ENCODE measurements around the gene PPM1H.
A peak's percentile ranks its signal among the peaks of the same experiment; 100 is the strongest.
"Not testable (repeated sequence)": the region's sequence is repeated elsewhere in the genome, so short reads cannot be mapped to it uniquely, and the experiment has no call there.

Gene PPM1H

DNA sequence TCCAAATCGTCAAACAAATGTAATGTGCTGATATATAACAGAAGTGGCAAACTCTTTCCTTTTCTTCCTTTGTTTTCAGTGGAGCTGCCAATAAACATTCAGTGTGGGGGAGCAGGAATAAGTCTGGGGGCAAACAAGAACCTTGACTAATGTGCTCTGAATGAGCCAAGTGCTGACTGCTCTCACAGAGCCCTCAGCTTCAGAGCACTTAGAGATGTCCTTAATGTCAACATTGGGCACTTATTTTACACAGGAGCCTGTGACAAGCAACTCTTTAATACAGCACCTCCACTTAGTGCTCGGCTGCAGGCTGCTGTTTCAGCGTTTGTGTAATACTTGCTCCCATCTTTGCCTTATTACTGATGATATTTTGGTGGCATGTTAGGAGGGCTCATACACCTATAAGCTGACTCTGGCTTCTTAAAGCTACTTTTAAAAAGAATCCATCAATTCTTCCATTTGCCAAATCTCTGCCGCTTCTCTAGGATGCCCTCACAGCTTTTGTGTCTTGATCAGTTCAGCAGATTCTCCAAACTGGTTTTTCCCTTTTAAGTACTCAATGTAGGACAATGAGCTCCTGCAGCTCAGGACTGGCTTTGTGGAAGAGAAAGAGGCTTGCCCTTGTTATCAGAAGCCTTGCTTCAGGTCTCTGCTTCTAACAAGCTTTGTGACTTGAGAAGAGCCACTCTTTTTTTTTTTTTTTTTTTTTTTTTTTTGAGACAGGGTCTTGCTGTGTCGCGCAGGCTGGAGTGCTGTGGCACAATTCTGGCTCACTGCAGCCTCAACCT, 261.7 kb downstream of the PPM1H start:
- no peak overlapping the region for H3K27ac Mint-ChIP-seq
- H3K4me1 Mint-ChIP-seq, result no peaks in the 10 kb centered on the region
- ATAC-seq (no peak), DNase-seq (ENCODE audit: low spot score in 2 of 2) (no peak)
- no peaks in the 10 kb centered on the region for H3K36me3 Mint-ChIP-seq
- H3K9me3 Mint-ChIP-seq, result no peaks in the 10 kb centered on the region
- no peak overlapping the region for H3K4me3 Mint-ChIP-seq

DNA sequence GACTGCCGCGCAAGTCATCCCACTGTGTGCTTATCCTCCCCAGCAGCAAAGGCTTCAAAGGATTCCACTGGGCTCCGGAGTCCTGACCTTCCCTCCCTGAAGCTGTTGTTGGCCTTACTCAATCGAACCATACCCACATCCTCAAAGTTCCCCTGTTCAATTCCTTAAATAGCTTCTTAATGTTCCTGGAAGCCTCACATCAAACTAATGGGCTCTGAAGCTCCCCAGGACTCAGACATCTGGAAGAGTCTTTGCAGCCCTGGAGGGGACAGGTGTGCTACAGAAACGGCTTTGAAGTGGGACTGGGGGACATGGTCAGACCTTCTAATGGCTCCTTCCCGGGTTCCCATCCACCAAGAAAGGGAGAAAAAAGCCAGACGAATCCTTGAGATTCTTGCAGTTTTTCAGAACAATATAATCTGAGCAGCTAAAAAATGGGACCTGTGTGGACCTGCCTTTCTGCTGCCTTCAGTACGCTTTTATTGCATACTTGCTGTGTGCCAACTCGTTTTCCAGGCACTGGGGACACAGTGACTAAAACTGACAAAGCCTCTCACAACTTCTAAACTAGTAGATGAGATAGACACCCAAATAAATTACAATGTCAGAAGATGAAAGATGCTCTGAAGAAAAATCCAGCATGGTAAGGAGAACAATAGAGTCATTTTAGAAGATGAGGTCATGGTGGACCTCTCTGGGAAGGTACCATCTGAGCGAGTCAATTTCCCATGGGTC, 263.8 kb downstream of the PPM1H start:
- Mint-ChIP-seq H3K9me3 (no peaks in the 10 kb centered on the region), H3K4me3 (no peak overlapping the region), H3K36me3 (no peaks in the 10 kb centered on the region), H3K4me1 (no peaks in the 10 kb centered on the region), H3K27ac (no peak overlapping the region)
- ATAC-seq (peak; percentile 44), DNase-seq (ENCODE audit: low spot score in 2 of 2) (no peak)

- no peak overlapping the region for H3K4me3 Mint-ChIP-seq
- H3K36me3 Mint-ChIP-seq, result no peaks in the 10 kb centered on the region
- no peaks in the 10 kb centered on the region for H3K4me1 Mint-ChIP-seq
- DNase-seq (ENCODE audit: low spot score in 2 of 2), result no peak
- ATAC-seq, result no peak
- no peak overlapping the region for H3K27ac Mint-ChIP-seq
- no peaks in the 10 kb centered on the region for H3K9me3 Mint-ChIP-seq
These were observed 266.2 kb downstream of the PPM1H start for GRCh38 chr12:62668782-62669181.

DNA sequence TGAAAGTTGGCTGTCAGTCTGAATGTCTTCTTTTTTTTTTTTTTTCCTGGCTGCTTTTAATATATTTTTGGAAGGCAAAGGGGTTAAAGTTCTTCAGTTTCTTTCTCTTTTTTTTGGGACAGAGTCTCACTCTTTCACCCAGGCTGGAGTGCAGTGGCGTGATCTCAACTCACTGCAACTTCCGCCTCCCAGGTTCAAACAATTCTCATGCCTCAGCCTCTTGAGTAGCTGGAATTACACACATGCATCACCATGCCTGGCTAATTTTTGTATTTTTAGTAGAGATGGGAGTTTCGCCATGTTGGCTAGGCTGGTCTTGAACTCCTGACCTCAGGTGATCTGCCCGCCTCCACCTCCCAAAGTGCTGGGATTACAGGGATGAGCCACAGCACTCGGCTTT, 270.0 kb downstream of the PPM1H start:
- H3K4me1 Mint-ChIP-seq; ATAC-seq; DNase-seq (ENCODE audit: low spot score in 2 of 2); H3K9me3 Mint-ChIP-seq; H3K4me3 Mint-ChIP-seq; H3K27ac Mint-ChIP-seq; H3K36me3 Mint-ChIP-seq: not testable (repeated sequence)

DNA sequence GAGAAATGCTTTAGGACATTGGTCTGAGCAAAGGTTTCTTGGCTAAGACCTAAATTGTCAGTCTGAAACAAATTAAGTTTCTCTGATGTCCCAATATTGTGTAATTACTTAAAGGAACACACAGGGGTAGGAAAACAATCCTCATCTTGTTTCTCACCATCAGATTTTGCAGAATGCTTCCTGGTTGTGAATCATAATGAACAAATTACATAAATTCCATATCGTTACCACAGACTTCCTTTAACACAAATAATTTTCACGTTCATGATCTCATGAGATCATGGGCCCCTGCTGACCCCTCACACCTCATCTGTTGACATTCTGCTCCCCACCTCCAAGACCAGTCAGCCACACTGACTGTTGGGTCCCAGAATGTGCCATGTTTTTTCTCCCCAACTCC, 274.2 kb downstream of the PPM1H start:
- no peaks in the 10 kb centered on the region for H3K9me3 Mint-ChIP-seq
- H3K36me3 Mint-ChIP-seq, result no peaks in the 10 kb centered on the region
- H3K4me1 Mint-ChIP-seq, result no peaks in the 10 kb centered on the region
- no peak overlapping the region for H3K4me3 Mint-ChIP-seq
- ATAC-seq (no peak), DNase-seq (ENCODE audit: low spot score in 2 of 2) (no peak)
- no peak overlapping the region for H3K27ac Mint-ChIP-seq

- no peak for DNase-seq (ENCODE audit: low spot score in 2 of 2)
- Mint-ChIP-seq H3K27ac (no peak overlapping the region), H3K36me3 (no peaks in the 10 kb centered on the region), H3K9me3 (no peaks in the 10 kb centered on the region), H3K4me1 (peaks cover 5% of the 10 kb centered on the region), H3K4me3 (no peak overlapping the region)
- no peak for ATAC-seq
These were observed 275.3 kb downstream of the PPM1H start for GRCh38 chr12:62659453-62660295.

DNA sequence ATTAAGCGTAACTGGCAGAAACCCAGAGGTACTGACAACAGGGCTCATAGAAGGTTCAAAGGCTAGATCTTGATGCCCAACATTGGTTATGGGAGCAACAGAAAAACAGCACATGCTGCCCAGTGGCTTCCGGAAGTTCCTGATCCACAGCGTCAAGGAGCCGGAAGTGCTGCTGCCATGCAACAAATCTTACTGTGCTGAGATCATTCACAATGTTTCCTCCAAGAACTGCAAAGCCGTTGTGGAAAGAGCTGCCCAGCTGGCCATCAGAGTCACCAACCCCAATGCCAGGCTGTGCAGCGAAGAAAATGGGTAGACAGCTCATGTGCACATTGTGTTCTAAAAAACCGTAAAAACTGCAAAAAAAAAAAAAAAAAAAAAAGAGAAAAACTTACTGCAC, 276.0 kb downstream of the PPM1H start:
- ATAC-seq, result no peak
- no peaks in the 10 kb centered on the region for H3K36me3 Mint-ChIP-seq
- H3K9me3 Mint-ChIP-seq, result no peaks in the 10 kb centered on the region
- H3K27ac Mint-ChIP-seq, result no peak overlapping the region
- no peak overlapping the region for H3K4me3 Mint-ChIP-seq
- no peak for DNase-seq (ENCODE audit: low spot score in 2 of 2)
- peaks cover 12% of the 10 kb centered on the region for H3K4me1 Mint-ChIP-seq

GRCh38 chr12:62657363-62657632, 277.7 kb downstream of the PPM1H start:
- Mint-ChIP-seq H3K4me1 (peaks cover 12% of the 10 kb centered on the region), H3K36me3 (no peaks in the 10 kb centered on the region), H3K9me3 (no peaks in the 10 kb centered on the region), H3K4me3 (no peak overlapping the region), H3K27ac (no peak overlapping the region)
- ATAC-seq, result no peak
- DNase-seq (ENCODE audit: low spot score in 2 of 2), result no peak

GRCh38 chr12:62656591-62657362, 278.2 kb downstream of the PPM1H start:
- Mint-ChIP-seq H3K4me1 (peaks cover 12% of the 10 kb centered on the region), H3K4me3 (no peak overlapping the region), H3K9me3 (no peaks in the 10 kb centered on the region), H3K36me3 (no peaks in the 10 kb centered on the region), H3K27ac (no peak overlapping the region)
- ATAC-seq, result no peak
- no peak for DNase-seq (ENCODE audit: low spot score in 2 of 2)

DNA sequence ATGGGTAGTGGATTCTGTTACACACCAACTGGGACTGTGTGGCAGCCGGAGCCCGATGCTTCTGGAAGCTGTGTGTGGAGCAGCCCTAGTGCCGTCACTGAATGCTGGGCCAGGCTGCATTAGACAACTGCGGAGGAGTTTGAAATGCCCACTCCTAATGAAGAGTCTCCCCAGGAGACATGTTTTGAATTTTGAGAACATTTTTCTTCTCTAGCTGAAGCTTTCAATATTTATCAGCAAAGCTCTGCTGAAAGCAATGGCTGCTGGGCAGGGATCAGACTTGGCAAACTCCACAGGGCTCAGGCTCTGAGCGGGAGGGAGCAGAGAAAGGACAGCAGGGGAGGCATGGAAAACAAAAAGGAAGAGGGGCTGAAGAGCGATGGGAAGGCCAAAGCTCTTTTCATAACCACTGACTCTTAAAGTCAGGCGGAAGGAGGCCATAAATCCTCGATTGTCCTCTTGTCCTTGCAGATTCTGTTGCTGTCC, 279.2 kb downstream of the PPM1H start:
- DNase-seq (ENCODE audit: low spot score in 2 of 2), result no peak
- ATAC-seq, result no peak
- Mint-ChIP-seq H3K4me1 (peaks cover 12% of the 10 kb centered on the region), H3K9me3 (no peaks in the 10 kb centered on the region), H3K36me3 (no peaks in the 10 kb centered on the region), H3K27ac (no peak overlapping the region), H3K4me3 (no peak overlapping the region)

DNA sequence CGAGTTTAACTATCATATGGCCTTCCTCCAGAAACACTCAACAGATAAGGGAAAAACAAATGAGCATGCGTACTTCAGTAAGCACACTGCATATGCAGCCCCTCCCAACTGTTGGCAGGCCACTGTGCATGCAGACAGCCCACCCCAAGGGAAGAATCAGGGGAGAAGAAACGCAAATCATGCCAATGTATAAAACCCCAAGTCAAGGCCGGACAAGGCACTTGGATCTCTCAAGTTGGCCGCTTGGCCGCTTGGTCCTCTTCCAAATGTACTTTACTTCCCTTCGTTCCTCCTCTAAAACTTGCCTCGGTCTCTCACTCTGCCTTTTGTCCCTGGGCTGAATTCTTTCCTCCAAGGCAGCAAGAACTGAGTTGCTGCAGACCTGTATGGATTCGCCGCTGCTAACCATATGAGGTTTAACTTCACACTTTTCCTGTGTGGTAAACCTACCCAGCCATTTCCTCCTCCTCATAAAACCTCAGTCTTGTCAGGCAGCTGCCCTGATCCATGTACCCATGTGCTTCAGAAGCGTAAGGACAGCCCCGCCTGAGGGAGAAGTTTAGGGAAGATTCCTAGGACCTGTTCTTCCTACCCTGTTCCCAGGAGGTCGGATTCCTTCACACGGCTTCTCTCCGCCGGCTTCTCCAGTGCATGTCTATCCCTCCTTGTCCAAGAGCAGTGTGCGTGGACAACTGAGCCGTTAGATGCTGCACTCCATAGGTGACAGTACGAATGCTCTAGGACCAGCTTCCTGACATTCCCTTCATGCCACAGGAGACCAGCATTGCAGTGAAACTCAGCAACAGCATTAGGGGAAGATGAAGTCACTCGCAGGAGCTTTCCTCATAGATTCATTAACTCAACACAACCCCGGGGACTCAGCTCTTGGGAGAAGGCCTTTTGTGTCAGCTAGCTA, 280.4 kb downstream of the PPM1H start:
- Mint-ChIP-seq H3K4me3 (no peak overlapping the region), H3K4me1 (peaks cover 12% of the 10 kb centered on the region), H3K9me3 (no peaks in the 10 kb centered on the region), H3K36me3 (no peaks in the 10 kb centered on the region), H3K27ac (no peak overlapping the region)
- DNase-seq (ENCODE audit: low spot score in 2 of 2) (no peak), ATAC-seq (peak; percentile 65)

GRCh38 chr12:62653740-62654139, 281.2 kb downstream of the PPM1H start:
- DNase-seq (ENCODE audit: low spot score in 2 of 2) (no peak), ATAC-seq (no peak)
- Mint-ChIP-seq H3K4me3 (no peak overlapping the region), H3K9me3 (no peaks in the 10 kb centered on the region), H3K36me3 (no peaks in the 10 kb centered on the region), H3K27ac (no peak overlapping the region), H3K4me1 (peaks cover 12% of the 10 kb centered on the region)

DNA sequence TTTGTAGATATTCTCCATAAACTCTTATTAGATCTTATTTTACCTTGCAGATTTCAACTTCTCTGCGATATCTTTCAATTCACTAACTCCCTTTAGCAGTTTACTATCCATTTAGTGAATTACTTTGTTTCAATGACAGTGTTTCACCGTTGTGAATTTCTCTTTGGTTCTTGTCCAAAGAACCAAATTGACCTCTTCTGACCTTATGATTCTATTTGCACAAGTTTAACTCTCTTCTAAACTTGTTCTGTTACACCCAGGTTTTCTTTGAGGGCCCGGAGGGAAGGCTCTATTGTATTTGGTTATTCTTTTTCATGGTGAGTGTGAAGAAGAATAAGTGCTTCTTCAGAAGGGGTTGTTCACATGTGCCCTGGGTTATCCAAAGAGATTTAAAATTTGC, 281.6 kb downstream of the PPM1H start:
- DNase-seq (ENCODE audit: low spot score in 2 of 2) (no peak), ATAC-seq (no peak)
- Mint-ChIP-seq H3K27ac (no peak overlapping the region), H3K4me1 (peaks cover 12% of the 10 kb centered on the region), H3K9me3 (no peaks in the 10 kb centered on the region), H3K4me3 (no peak overlapping the region), H3K36me3 (no peaks in the 10 kb centered on the region)

DNA sequence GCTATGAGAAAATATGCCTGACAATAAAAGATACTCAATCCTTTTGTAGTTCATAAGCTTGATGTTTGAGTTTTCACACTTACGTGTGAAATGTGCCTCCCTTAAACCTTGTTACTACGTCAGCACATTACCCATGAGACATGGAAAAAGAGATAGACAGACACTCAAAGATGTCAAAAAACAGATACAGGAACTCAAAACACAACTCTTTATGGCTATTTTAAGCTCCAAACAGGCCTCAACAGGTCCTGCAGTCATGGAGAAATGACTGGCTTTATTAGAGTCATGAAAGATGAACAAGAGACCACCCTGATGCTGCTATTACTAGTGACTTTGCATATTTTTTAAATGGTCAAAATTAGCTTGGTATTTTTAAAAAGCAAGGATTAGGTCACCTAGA, 283.8 kb downstream of the PPM1H start:
- H3K9me3 Mint-ChIP-seq, result no peaks in the 10 kb centered on the region
- no peak for ATAC-seq
- H3K4me3 Mint-ChIP-seq, result no peak overlapping the region
- DNase-seq (ENCODE audit: low spot score in 2 of 2), result no peak
- H3K4me1 Mint-ChIP-seq, result peaks cover 17% of the 10 kb centered on the region
- H3K27ac Mint-ChIP-seq, result no peak overlapping the region
- H3K36me3 Mint-ChIP-seq, result no peaks in the 10 kb centered on the region

Data from stimulated activated effector memory CD8-positive, alpha-beta T cell treated with anti-CD3 and anti-CD28 coated beads, Interleukin-12 subunit alpha, Interleukin-12 subunit beta, amount 100 ng/mL, for 72 hours (primary cell).